Fibroblast of upper back skin (primary cell): ENCODE results near the gene TBCC.
"Not testable (repeated sequence)": the region's sequence is repeated elsewhere in the genome, so short reads cannot be mapped to it uniquely, and the experiment has no call there.

ENCODE experiments used
- DNase-seq: peaks from one replicate; pipeline ENCODE4 v3.0.0-alpha.2; 2013

Gene TBCC

DNA sequence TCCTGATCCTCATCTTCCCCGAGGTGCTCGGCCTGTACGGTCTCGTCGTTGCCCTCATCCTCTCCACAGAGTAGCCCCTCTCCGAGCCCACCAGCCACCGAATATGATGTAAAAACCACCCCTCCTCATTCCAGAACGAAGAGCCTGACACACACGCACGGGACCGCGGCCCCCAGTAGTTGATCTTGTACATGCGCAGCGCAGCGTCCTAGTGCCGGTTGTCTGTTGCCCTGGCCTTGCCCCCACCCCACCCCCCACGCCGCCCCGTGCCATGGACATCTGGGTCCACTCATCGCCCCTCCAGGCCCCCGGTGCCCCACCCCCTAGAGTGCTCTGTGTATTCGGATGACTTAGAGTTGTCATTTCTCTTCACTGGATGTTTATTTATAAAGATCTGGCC lies 18.3 kb downstream of the TBCC start:
- no peak for DNase-seq

DNA sequence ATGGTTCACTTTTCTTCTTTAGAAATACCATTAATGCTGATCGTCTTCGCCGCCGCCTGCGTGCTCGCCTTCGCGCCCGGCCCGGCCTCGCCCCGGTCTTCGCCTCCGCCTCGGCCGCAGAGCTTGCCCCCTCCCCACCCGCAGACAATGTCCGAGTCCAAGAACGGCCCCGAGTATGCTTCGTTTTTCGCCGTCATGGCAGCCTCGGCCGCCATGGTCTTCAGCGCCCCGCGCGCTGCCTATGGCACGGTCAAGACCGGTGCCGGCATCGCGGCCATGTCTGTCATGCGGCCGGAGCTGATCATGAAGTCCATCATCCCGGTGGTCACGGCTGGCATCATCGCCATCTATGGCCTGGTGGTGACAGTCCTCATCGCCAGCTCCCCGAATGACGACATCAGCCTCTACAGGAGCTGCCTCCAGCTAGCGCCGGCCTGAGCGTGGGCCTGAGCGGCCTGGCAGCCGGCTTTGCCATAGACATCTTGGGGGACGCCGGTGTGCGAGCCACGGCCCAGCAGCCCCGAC lies 18.8 kb downstream of the TBCC start:
- DNase-seq = no peak

DNA sequence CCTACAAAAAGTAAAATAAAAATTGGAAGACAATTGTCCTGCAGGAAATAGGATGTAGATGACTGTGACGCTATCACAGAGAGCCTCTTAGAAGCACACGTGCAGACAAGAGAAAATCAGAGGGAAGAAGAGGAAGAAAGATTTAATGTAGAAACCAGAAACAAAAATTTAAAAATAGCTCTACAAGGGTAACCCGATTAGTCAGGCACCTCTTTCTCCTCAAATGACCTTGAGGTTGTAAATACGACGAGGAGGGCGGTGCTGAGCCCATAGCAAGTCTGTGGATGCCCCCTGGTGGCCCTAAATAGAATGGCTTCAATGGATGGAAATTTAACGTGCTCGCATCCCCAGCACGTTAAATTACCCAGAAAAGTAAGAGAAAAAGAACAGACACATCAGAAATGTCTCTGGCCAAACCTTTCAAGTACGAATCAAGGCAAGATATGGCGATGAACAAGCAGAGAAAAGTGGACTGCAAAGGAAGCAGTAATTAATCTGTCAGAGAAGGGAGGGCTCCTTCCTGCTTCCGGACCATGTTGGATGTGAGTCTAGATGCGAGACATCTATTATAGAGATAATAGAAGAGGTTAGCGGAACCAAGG lies 19.3 kb downstream of the TBCC start:
- peak; percentile 90 for DNase-seq

DNA sequence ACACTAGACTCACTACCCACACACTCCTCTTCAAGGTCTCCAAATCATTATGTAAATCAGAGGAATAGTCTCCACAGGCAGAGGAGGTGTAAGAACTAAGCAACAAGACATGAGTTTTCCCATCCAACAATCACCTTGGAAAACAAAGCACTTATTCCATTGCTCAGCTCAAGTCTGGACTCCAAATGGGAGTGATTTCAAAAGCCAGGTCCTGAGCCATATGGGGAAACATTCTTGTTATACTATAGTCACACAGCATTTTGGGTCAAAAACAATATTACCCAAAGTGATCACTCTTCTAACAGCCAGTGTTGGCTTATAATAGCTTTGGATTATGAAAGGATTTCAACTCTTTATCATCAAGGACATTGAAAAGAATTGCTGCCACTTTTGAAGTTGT lies 19.9 kb downstream of the TBCC start:
- no peak for DNase-seq

DNA sequence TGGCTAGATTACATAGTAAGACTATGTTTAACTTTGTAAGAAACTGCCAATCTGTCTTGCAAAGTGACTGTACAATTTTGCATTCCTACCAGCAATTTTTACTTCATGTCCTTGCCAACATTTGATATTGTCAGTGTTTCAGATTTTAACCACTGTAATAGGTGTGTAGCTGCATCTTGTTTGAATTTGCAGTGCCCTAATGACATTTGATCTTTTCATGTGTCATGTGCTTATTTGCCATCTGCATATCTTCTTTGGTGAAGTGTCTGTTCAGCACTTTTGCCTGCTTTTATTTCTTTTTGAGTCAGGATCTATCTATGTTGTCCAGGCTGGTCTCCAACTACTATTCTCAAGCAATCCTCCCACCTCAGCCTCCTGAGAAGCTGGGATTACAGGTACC lies 21.1 kb downstream of the TBCC start:
- DNase-seq = no peak

DNA sequence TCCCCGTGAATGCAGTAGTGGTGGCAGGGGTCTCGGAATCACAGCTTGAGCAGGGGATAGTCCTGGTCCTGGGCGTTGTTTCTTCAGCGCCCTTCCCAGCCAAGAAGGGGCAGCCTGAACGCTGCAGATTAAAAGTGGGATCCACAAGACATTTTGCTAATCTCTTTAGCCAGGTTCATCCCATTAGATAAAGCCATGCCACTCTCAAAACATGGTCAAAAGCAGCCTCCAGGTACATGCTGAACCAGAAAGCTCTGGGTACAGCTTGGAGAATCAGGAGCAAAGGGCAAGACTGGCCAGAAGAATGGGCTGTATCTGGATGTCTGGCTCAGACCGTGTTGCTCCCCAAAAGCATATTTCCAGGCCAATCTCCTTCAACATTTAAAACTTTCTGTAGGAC lies 23.4 kb downstream of the TBCC start, which contains the start of gene PRPH2:
TSS of gene PRPH2 (minus strand) at position 101 of the 400 bp plus-strand sequence. CDS start 263 bp downstream, outside the sequence.
- DNase-seq = no peak

DNA sequence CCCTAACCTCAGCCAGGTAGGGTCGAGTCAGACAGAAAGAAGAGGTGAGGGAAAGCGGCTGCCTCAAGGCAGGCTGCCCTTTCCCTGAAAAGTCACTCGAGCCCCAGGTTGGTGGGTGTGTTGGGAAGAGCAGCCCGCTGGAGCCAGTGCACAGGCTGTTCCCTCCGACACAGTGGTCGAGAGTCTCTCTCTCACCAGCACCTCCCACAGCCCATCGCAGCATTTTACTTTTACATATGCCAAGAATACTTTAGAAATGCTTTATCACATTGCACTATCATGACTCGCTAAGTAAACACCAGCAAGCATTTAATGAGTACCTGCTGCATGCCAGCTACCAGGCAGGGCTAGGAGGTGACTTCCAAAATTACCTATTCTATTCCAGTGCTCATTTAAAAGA lies 25.2 kb downstream of the TBCC start:
- DNase-seq = peak; percentile 29

DNA sequence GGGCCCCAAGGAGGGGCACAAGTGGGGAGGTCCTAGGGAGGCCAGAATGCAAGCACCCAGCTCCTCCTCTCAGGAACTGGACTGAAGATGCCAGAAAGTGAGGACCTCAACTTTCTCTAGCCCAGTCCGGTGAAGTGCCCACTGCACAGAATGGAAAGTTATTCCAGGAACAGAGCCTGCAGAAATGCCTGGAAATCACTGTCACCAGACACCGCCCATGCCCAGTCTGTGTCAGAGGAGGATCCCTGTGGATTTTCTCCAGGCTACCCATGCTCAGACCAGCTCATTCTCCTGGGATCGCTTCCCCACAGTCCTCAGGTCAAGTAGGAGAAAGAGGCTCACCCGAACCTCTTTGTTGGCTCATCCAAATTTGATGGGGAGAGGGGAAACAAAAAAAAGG lies 30.0 kb downstream of the TBCC start:
- DNase-seq = no peak

DNA sequence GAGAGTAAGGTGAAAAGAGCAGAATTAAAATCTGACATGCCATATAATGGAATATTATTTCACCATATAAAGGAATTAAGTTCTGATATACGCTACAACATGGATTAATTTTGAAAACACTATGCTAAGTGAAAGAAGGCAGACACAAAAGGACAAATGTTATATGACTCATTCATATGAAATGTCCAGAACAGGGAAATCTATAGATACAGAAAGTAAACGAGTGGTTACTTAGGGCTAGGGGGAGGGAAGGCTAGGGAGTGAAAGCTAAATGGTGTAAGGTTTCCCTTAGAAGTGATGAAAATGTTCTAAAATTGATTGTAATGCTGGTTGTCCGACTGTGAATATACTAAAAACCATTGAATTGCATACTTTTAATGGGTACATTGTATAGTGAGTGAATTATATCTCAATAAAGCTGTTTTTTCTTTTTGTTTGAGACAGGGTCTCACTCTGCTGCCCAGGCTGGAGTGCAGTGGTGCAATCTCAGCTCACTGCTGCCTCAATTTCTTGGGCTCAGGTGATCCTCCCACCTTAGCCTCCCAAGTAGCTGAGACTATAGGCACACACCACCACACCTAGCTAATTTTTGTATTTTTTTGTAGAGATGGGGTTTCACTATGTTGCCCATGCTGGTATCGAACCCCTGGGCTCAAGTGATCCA lies 31.7 kb downstream of the TBCC start:
- DNase-seq = peak; percentile 62

DNA sequence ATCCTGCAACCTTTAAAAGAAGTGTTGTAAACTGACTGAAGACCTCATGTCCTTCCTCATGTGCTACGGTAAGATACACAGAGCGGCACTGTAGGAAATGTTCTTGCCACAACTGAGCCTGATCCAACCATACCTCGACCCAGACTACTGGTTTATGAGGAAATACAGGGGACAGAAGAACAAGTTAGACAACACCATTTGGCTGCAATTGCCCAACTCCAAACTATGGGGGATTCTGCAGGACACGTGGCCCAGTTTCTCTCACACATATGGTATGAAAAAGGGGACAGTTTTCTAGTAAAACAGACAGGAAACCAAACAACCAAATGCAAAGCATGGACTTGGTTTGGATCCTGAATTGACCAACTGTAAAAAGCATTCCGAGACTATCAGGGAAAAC lies 34.0 kb downstream of the TBCC start:
- no peak for DNase-seq

DNA sequence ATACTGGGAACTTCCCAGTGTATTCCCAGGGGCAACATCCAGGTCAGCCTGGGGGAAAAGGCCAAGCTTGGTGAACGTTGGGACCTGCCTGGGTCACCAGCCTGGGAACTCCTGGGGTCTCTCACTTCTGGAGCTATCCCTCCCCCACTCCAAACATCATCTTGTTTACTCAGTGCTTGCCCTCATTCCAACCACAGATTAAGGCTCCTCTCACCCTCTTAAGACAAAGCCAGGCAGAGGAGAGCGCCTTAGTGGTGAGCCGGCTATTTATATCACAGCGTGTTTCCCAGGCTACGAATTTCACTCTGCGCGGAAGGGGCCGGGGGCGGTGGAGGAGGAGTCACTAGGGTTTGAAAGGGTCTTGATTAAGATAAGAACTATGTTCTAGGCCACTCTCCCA lies 35.6 kb downstream of the TBCC start:
- no peak for DNase-seq

DNA sequence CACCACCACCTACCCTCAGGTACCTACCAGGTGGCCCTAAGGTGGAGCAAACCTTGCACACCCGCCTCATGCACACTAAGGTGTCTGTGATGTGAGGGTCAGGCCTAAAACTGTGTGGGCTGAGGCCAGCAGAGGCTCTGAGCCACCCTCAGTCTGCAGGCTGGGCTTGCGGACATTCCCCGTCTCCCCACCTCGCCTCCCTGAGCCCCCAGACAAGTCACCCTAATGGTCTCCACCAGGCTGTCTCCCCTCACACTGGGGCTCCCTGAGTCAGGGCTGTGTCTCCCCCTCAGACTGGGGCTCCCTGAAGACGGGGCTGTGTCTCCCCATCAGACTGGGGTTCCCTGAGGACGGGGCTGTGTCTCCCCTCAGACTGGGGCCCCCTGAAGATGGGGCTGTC lies 36.0 kb downstream of the TBCC start:
- DNase-seq = no peak

DNA sequence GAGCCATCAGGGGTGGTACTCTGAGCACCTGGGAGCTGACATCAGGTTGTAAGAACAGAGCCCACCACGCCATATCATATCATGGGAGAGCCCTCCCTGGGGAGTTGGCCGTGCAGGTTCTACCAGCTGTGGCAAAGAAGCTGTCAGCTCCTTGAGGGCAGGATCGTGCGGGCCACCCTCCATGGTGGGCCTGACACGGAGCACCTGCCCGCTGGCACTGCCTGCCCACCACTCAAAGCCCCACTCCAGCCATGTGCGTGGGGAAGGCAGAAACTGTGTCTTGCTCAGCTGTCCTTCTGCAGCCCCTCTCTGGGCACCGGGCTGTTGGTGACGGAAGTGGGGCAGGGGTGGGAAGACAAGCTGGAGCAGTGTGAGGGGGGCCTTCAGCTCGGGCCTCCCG lies 37.8 kb downstream of the TBCC start:
- DNase-seq = no peak

DNA sequence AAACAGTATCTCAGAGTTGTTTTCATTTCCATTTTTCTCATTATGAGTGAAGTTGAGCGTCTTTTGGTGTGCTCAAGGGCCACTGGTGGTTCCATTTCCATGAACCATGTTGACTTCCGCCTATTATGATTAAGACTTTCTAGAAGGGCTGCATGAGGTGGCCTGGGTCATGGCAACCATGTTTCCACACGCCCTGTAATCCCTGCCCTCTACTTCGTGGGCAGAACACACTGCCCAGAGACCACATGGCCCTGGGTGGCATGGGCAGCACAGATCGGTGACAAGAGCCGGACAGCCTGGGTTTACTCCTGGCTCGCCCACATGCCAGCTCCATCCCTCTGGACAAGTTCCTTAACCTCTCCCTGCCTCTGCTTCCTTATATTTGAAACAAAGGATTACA lies 38.3 kb downstream of the TBCC start:
- DNase-seq = no peak

DNA sequence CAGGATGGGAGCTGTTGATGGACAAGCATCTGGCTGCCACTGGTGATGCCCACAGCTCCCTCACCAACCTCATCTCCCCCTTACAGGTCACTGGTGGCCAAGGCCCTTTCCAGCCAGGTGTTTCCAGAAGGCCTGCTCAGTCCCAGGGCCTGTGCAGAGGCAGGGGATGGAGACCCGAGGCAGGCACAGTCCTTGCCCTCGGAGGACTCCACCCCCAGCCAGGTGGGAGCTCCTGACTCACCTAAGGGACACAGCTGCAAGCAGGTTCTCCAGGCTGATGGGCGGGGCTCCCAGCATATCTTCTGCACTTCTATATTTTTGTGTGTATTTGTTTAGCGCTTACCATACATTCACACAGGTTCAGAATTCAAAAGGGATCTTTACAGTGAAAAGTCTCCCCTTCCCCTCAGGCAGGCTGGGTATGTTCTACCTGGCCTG lies 40.9 kb downstream of the TBCC start:
- DNase-seq = no peak

DNA sequence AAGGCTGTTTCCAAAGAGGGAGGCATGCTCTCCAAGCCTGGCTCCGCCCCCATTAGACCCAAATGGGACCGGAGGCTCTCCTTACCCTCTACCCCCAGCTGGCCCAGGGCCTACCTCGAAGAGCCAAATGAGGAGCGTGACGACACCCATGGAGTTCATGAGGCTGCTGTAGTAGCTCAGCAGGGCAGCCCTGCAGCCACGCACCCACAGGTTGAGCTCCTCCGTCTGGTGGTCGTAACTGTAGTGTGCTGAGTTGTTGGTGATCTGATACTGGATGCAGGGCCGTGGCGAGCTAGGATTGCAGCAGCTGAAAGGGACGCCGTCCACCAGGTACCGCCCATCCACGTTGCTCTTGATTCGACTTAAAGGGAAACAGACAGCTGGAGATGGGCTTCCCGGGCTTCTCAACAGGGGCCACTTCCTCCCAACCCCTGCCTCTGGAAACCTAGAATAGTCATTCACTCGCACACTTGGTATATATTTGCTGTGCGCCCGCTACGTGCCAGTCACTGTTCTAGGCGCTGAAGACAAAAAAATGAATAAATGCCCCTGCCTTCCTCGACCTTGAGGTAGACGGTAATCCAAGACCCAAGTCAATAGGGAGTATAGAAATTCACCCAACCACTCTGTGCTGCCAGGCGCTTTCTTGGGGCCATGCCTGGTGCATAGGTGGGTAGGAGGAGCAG lies 41.5 kb downstream of the TBCC start:
- DNase-seq = peak; percentile 74

DNA sequence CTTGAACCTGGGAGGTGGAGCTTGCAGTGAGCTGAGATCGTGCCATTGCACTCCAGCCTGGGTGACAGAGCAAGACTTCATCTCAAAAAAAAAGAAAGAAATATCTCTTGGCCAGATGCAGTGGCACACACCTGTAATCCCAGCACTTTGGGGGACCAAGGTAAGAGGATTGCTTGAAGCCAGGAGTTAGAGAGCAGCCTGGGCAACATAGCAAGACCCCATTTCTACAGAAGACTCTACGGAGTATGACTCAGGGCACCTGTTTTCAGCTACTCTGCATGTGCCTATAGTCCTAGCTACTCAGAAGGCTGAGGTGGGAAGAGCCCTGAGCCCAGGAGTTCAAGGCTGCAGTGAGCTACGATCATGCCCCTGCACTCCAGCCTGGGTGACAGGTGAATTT lies 43.1 kb downstream of the TBCC start:
- not testable (repeated sequence) for DNase-seq

DNA sequence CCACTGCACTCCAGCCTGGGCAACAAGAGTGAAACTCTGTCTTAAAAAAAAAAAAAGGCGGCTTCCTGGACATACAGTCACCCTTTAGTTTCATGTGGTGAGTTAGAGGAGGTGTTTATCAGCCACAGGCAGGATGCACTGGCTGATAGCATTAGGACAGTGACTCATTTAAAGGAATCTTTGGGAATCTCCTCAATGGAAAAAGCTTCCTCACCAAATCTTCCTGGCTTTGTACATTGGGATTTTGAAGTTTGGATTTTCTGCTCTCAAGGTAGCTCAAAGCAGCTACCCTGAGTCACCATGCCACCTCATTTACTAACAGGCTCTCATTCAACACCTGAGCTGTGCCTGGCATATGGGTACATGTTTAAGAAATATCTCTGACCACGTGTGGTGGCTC lies 43.7 kb downstream of the TBCC start:
- peak; percentile 75 for DNase-seq

DNA sequence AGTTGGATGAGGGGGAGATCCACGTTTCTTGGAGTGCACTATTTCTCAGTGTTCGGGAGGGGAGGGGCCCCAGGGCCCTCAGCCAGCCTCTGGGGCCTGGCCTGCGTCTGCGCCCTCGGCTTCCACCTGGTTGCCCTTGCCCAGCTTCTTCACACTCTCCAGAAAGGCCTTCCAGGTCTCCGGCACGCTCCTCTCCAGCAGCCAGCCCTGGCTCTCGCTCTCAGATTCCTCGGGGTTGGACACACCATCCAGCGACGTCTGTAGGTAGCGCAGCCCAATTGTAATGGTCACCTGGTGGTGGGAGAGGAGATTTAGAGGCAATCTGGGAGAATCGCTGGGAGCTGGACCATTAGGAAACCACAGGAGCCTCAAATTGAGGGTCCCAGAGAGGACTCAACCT lies 47.7 kb downstream of the TBCC start:
- no peak for DNase-seq

DNA sequence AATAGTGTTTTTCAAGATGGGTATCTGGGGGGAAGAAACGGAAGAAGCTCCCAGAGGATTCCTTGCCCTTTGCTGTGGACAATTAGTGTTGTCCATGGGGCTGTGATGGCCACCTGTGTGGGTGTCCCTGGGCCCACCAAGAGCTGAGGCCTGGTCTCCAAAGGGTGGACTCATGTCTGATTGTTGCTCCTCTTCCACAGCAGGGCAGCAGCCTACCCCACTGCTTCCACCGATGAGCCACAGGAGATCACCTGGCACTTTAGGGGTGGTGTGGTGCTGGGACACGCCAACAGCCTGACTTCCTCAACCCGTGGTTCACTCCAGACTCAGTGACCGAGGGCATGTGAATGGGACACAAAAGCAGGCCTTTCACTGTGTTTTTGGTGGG lies 48.6 kb downstream of the TBCC start:
- no peak for DNase-seq

DNA sequence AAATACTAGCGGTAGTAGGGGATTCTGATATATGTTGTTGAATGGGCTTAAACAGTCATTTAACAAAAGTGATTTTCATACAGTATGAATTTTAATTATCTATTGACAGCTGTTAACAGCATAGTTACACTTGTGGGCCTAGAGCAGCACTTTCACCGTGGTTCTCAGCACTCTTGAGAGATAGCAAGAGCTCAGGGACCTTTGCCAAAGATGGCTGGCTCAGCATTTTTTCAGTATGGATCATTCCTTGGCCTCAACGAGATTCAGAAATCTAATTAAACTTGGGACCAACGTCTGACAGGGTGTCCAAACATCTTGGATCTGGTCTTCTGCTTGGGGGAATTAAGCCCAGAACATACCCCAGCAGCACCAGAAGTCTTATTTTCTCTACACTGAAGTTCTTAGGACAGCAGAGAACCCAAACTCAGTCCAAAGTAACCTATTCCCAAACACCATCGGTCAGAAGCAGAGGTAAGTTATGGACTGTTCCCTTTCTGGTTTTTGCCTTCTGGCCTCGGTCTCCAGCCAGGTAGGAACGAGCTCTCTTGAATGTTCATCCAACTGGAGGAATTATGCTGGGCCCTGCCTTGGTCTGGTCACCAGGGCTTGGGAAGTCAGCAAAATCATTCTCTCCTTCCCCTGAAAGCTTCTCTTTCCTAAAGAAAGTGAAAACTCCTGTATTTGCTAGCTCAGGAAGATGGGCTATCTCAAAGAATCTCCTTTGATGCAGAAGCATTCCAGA lies 49.2 kb downstream of the TBCC start:
- peak; percentile 79 for DNase-seq

DNA sequence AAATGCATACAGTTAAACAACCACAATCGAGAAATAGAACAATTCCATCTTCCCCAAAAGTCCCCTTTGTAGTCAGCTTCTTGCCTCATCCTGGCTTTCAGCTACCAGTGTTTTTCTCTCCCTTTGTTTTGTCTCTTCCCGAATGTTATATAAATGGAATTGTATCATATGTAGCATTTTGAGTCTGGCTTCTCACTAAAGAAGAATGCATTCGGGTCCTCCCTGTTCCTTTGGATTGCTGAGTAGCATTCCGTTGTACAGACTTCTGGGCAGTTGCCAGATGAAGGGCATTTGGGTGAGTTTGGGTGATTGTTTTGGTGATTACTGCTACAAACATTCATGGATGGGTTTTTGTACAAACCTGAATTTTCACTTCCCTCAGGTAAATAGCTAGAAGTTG lies 51.3 kb downstream of the TBCC start:
- DNase-seq = peak; percentile 87
